GM12872 (cell line): Measurements from ENCODE around the gene CCSER1.

Experiments used
- CTCF ChIP-seq: IDR thresholded peaks from 3 replicates; pipeline ENCODE4 v1.5.1; 2011; ENCODE audit warnings: low read depth, mild to moderate bottlenecking, low read length, moderate library complexity; ENCODE audit not compliant: insufficient read depth

Gene CCSER1

DNA sequence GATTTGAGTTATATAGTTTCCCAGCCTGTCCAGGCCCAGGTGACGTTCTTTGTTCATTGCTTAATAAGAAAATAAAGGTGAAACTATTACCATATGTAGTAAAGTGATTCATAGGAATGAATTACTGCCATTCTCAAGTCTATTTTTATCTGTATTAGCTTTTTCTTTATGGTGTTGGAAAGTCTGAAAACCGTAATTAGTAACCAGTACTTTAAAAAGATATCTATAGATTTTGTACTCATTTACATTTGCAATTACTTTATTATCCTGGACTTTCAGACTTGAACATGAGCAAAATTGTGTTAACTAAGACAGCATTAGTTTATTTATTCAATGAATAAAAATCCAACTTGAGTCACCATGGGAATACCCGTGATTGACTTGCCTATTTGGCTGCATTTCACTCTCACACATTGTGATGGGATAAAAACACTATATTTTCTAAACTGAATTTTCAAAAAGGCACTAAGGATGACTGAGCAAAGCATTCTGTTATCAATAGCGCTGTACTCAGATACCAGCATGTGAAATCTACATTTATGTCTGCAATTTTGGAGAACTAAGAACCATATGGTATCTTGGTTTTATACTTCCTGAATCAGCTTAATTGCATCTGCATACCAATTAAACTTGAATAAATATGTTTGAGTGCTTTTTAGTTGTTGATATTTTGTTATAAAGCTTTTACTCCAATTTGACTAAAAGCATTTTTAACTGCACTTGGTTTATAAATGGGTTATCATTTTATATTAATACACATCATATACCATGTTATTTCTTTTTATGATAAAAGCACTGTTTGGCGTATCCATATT is 154.6 kb downstream of the CCSER1 start:
- TF ChIP-seq CTCF: no peak

DNA sequence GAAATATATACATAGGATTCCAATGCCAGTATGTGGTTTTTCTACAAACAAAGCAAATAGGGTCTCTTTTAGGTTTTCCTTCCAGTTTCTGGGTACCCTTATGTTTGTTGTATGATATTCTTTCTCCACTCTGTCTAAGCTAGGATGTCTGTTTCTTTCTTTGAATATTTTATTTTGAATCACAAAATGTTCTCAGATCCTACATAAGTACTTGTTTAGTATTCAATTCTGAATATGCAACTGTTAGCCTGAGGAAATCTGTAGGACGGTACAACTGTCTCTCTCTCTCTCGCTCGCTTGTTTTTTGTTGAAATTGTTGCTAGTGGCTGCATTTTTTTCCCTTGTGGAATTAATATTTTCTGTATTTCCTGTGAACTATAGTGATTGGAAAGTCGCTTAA is 163.2 kb downstream of the CCSER1 start:
- TF ChIP-seq CTCF: no peak

DNA sequence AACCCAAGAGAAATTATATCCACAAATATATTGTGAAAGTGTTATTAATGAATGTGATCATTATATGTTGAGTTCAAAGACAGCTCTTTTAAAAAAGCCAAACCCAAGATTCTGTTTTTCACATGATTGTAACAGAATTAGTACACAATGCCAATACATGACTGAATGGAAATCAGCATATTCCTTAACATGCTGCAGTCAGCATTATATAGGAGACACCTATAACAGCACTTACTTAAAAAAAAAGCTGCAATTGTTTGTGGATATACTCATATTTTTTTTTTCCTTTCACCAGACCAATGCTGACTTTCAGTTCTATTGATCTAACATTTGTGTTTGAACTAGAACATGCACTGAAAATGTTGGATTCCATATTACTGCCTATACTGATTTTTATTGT is 165.2 kb downstream of the CCSER1 start:
- TF ChIP-seq CTCF: no peak

DNA sequence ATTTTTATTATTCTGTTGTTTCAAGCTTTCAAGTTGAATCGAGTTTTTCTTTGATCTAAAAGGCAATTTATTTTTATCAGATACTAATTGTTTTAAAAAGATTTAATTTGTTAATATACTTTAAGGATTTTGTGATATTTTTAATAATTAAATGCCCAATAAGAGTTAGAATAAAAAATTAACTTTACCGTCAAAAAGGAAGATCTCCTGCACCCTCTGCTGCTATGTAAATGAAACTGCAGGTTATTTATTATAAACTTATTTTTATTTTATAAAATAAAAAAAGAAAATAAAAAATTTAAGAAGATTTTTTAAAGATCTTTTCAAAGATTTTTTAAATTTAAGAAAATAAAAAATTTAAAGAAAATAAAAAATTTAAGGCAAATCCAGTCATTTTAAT is 166.1 kb downstream of the CCSER1 start:
- TF ChIP-seq CTCF: peak; percentile 16; the same call in 1 of the 3 replicates

GRCh38 chr4:90299373-90299772 is 172.2 kb downstream of the CCSER1 start:
- no peak for TF ChIP-seq CTCF

GRCh38 chr4:90306810-90307209 is 179.6 kb downstream of the CCSER1 start:
- TF ChIP-seq CTCF: no peak

GRCh38 chr4:90317785-90318184 is 190.6 kb downstream of the CCSER1 start:
- no peak for TF ChIP-seq CTCF
